ENCODE results near the gene PBX3.
"Not testable (repeated sequence)": the region's sequence is repeated elsewhere in the genome, so short reads cannot be mapped to it uniquely, and the experiment has no call there.

The PBX3 gene

GRCh38 chr9:125767349-125767748 is 20.2 kb downstream of the PBX3 start:
- TF ChIP-seq, protein P1, sequence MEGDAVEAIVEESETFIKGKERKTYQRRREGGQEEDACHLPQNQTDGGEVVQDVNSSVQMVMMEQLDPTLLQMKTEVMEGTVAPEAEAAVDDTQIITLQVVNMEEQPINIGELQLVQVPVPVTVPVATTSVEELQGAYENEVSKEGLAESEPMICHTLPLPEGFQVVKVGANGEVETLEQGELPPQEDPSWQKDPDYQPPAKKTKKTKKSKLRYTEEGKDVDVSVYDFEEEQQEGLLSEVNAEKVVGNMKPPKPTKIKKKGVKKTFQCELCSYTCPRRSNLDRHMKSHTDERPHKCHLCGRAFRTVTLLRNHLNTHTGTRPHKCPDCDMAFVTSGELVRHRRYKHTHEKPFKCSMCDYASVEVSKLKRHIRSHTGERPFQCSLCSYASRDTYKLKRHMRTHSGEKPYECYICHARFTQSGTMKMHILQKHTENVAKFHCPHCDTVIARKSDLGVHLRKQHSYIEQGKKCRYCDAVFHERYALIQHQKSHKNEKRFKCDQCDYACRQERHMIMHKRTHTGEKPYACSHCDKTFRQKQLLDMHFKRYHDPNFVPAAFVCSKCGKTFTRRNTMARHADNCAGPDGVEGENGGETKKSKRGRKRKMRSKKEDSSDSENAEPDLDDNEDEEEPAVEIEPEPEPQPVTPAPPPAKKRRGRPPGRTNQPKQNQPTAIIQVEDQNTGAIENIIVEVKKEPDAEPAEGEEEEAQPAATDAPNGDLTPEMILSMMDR (conservative IDR thresholded peaks at IDR 0.05; ENCODE audit: control insufficient read depth, insufficient read depth, low read depth, low read length), result no peak
- no peak for DNase-seq (ENCODE audit: low read depth)
- H3K4me3 ChIP-seq (ENCODE audit: control insufficient read depth, low read depth, low read length), result no peak overlapping the region

DNA sequence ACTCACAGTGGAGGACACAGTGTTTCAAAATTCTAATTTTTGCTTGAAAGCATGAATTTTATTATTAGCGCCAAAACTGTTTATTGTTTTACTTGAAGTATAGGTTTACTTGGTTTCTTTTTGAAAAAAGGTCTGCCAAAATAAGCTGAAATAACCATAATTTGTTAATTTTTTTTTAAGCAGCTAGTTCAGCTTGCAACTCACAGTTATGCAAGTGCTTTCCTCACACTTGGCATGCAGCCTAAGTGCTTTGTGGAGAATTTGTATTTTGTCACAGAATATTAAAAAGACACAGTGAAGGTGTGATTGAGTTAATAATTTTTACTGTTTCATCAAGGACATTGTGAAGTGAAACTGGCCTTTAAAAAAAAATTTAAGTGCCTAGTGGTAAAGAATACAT is 21.6 kb downstream of the PBX3 start:
- no peak for DNase-seq (ENCODE audit: low read depth)
- no peak overlapping the region for H3K4me3 ChIP-seq (ENCODE audit: control insufficient read depth, low read depth, low read length)
- TF ChIP-seq, protein P1 (conservative IDR thresholded peaks at IDR 0.05; ENCODE audit: control insufficient read depth, insufficient read depth, low read depth, low read length), result no peak

- DNase-seq (ENCODE audit: low read depth), result no peak
- TF ChIP-seq, protein P1 (conservative IDR thresholded peaks at IDR 0.05; ENCODE audit: control insufficient read depth, insufficient read depth, low read depth, low read length), result no peak
- H3K4me3 ChIP-seq (ENCODE audit: control insufficient read depth, low read depth, low read length), result no peak overlapping the region
These were observed 23.9 kb downstream of the PBX3 start for GRCh38 chr9:125771037-125771436.

GRCh38 chr9:125772740-125773139 is 25.6 kb downstream of the PBX3 start:
- TF ChIP-seq, protein P1 (conservative IDR thresholded peaks at IDR 0.05; ENCODE audit: control insufficient read depth, insufficient read depth, low read depth, low read length), result no peak
- no peak overlapping the region for H3K4me3 ChIP-seq (ENCODE audit: control insufficient read depth, low read depth, low read length)
- DNase-seq (ENCODE audit: low read depth), result no peak

GRCh38 chr9:125774106-125774505 is 26.9 kb downstream of the PBX3 start:
- H3K4me3 ChIP-seq (ENCODE audit: control insufficient read depth, low read depth, low read length), result no peak overlapping the region
- TF ChIP-seq, protein P1 (conservative IDR thresholded peaks at IDR 0.05; ENCODE audit: control insufficient read depth, insufficient read depth, low read depth, low read length), result no peak
- no peak for DNase-seq (ENCODE audit: low read depth)

- H3K4me3 ChIP-seq (ENCODE audit: control insufficient read depth, low read depth, low read length); DNase-seq (ENCODE audit: low read depth): not testable (repeated sequence)
These were observed 29.6 kb downstream of the PBX3 start for GRCh38 chr9:125776789-125777188.

DNA sequence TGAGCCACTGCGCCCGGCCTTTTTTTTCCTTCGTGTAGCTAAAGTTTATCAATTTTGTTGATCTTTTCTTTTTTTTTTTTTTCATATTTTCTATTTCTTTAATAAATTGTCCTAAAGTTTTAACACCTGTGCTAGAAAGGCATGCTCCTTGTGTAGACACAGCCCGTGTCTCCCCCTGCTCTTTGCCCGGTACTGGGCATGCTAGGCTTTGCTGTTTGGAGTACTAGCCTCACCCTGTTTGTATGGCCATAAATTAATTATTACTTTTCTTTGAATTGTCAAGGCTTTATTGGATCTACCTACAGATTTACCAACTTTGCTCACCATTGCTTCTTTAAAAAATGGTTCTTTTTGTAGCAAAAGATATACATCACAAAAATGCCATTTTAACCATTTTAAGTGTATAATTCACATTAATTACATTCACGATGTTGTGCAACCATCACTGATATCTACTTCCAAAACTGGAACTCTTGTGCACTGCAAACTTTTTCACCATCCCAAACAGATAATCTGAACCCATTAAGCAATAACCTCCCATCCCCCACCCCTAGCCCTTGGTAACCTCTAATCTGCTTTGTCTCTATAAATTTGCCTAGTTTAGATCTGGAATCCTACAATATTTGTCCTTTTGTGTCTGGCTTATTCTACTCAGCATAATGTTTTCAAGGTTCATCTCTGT is 31.5 kb downstream of the PBX3 start:
- DNase-seq (ENCODE audit: low read depth), result not testable (repeated sequence)

DNA sequence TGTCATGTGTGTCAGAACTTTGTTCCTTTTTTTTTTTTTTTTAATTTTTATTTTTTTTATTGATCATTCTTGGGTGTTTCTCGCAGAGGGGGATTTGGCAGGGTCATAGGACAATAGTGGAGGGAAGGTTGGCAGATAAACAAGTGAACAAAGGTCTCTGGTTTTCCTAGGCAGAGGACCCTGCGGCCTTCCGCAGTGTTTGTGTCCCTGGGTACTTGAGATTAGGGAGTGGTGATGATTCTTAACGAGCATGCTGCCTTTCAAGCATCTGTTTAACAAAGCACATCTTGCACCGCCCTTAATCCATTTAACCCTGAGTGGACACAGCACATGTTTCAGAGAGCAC is 32.0 kb downstream of the PBX3 start:
- H3K4me3 ChIP-seq (ENCODE audit: control insufficient read depth, low read depth, low read length); DNase-seq (ENCODE audit: low read depth): not testable (repeated sequence)

More for the DNA sequence above, 31.5 kb downstream of the PBX3 start:
- H3K4me3 ChIP-seq (ENCODE audit: control insufficient read depth, low read depth, low read length), result not testable (repeated sequence)

Data from fibroblast of mammary gland (primary cell).